OCI-LY7 (cell line): ENCODE results near the gene SLC16A1.

Experiments used
- CTCF ChIP-seq: fragments of 200-600 bp; sonication (generic); conservative IDR thresholded peaks from 2 replicates; pipeline ENCODE4 v1.5.1; 2014; ENCODE audit warnings: mild to moderate bottlenecking, antibody characterized with exemption, low read length, moderate library complexity, mixed read lengths
- EZH2phosphoT487 ChIP-seq: fragments of 200-600 bp; sonication (generic); IDR thresholded peaks from 2 replicates; pipeline ENCODE4 v1.6.1; 2018; ENCODE audit warnings: low read depth, borderline replicate concordance, mild to moderate bottlenecking, mixed run types, antibody characterized with exemption, low read length, moderate library complexity, mixed read lengths

GRCh38 chr1:112868191-112868590, 87.8 kb downstream of the SLC16A1 start:
- TF ChIP-seq CTCF (no peak), EZH2phosphoT487 (no peak)
